ENCODE results near the gene GLOD4. TPM values are rescaled to one million over a fixed set of nuclear protein-coding genes. Genes with fewer than 3 reads are reported as not detected.

GLOD4 gene
- total RNA-seq, 3 donors from 2014 or later: 47.5 to 61.1 (median 59.9) TPM

- no peaks in the 10 kb centered on the region for H3K36me3 ChIP-seq
- H3K4me3 ChIP-seq: no peak overlapping the region
- H3K27ac ChIP-seq: no peak overlapping the region
- TF ChIP-seq CTCF (IDR thresholded peaks at IDR 0.05): no peak
- no peak for TF ChIP-seq POLR2A (IDR thresholded peaks at IDR 0.05)
- intact Hi-C loops (cut with DNase I; ENCODE audit: low total_unique reads): no loop called here
- no peak for DNase-seq (ENCODE audit: low spot score in 2 of 2)
- H3K27me3 ChIP-seq: no peaks in the 10 kb centered on the region
- H3K4me1 ChIP-seq: no peaks in the 10 kb centered on the region
- no peaks in the 10 kb centered on the region for H3K9me3 ChIP-seq
Observed at GRCh38 chr17:825216-825615, 43.1 kb upstream of the GLOD4 start.

GRCh38 chr17:824378-824777, 42.3 kb upstream of the GLOD4 start:
- H3K27me3 ChIP-seq: no peaks in the 10 kb centered on the region
- DNase-seq (ENCODE audit: low spot score in 2 of 2): no peak
- no peaks in the 10 kb centered on the region for H3K4me1 ChIP-seq
- no peaks in the 10 kb centered on the region for H3K9me3 ChIP-seq
- TF ChIP-seq POLR2A (IDR thresholded peaks at IDR 0.05) (no peak), CTCF (IDR thresholded peaks at IDR 0.05) (no peak), POLR2AphosphoS5 (IDR thresholded peaks at IDR 0.05) (no peak)
- H3K36me3 ChIP-seq: no peaks in the 10 kb centered on the region
- no peak overlapping the region for H3K4me3 ChIP-seq
- intact Hi-C loops (cut with DNase I; ENCODE audit: low total_unique reads): no loop called here
- no peak overlapping the region for H3K27ac ChIP-seq

GRCh38 chr17:823501-823902, 41.4 kb upstream of the GLOD4 start:
- Histone ChIP-seq H3K9me3 (no peaks in the 10 kb centered on the region), H3K27me3 (no peaks in the 10 kb centered on the region), H3K4me3 (no peak overlapping the region), H3K4me1 (no peaks in the 10 kb centered on the region), H3K27ac (no peak overlapping the region), H3K36me3 (no peaks in the 10 kb centered on the region)
- intact Hi-C loops (cut with DNase I; ENCODE audit: low total_unique reads): no loop called here
- DNase-seq (ENCODE audit: low spot score in 2 of 2): no peak
- TF ChIP-seq CTCF (IDR thresholded peaks at IDR 0.05) (no peak), POLR2AphosphoS5 (IDR thresholded peaks at IDR 0.05) (no peak), POLR2A (IDR thresholded peaks at IDR 0.05) (no peak)

GRCh38 chr17:819251-819650, 37.2 kb upstream of the GLOD4 start:
- intact Hi-C loops (cut with DNase I; ENCODE audit: low total_unique reads): no loop called here
- Histone ChIP-seq H3K36me3 (no peaks in the 10 kb centered on the region), H3K4me3 (no peak overlapping the region), H3K9me3 (no peaks in the 10 kb centered on the region), H3K27me3 (no peaks in the 10 kb centered on the region), H3K27ac (no peak overlapping the region), H3K4me1 (no peaks in the 10 kb centered on the region)
- TF ChIP-seq POLR2A (IDR thresholded peaks at IDR 0.05) (no peak), POLR2AphosphoS5 (IDR thresholded peaks at IDR 0.05) (no peak), CTCF (IDR thresholded peaks at IDR 0.05) (no peak)
- no peak for DNase-seq (ENCODE audit: low spot score in 2 of 2)

- intact Hi-C loops (cut with DNase I; ENCODE audit: low total_unique reads): no loop called here
- Histone ChIP-seq H3K36me3 (no peaks in the 10 kb centered on the region), H3K9me3 (no peaks in the 10 kb centered on the region), H3K27me3 (no peaks in the 10 kb centered on the region), H3K4me3 (no peak overlapping the region), H3K27ac (no peak overlapping the region), H3K4me1 (no peaks in the 10 kb centered on the region)
- no peak for DNase-seq (ENCODE audit: low spot score in 2 of 2)
- TF ChIP-seq POLR2AphosphoS5 (IDR thresholded peaks at IDR 0.05) (no peak), POLR2A (IDR thresholded peaks at IDR 0.05) (no peak)
Observed at GRCh38 chr17:814371-814770, 32.3 kb upstream of the GLOD4 start.

GRCh38 chr17:812638-813204, 30.6 kb upstream of the GLOD4 start:
- Histone ChIP-seq H3K4me3 (no peak overlapping the region), H3K36me3 (no peaks in the 10 kb centered on the region), H3K9me3 (no peaks in the 10 kb centered on the region), H3K4me1 (no peaks in the 10 kb centered on the region), H3K27me3 (no peaks in the 10 kb centered on the region), H3K27ac (no peak overlapping the region)
- TF ChIP-seq POLR2A (IDR thresholded peaks at IDR 0.05): no peak
- intact Hi-C loops (cut with DNase I; ENCODE audit: low total_unique reads): no loop called here
- DNase-seq (ENCODE audit: low spot score in 2 of 2): no peak
